Keratinocyte (primary cell): ENCODE measurements around the gene DLEC1. TPM values are rescaled to one million over a fixed set of nuclear protein-coding genes. Genes with fewer than 3 reads are reported as not detected.

Source experiments
- DNase-seq: peaks from one replicate; pipeline ENCODE4 v3.0.0-alpha.2; 2011; ENCODE audit warnings: low read depth, missing footprints, low spot score
- FAIRE-seq: peaks from 2 replicates; lab custom pipeline; 2011; peaks lifted over from hg19 to GRCh38; lab: Jason Lieb, UNC
- H2AFZ ChIP-seq: 2 replicates; pipeline ENCODE4 v1.6.0; 2012; ENCODE audit warnings: low read length, control low read depth, inconsistent platforms; ENCODE audit not compliant: control insufficient read depth
- H3K27ac ChIP-seq: 2 replicates; pipeline ENCODE4 v1.5.1; 2011; ENCODE audit warnings: low read length; ENCODE audit not compliant: control insufficient read depth, insufficient read depth
- H3K27me3 ChIP-seq: 3 replicates; pipeline ENCODE4 v1.6.0; 2011; ENCODE audit warnings: low read length; ENCODE audit not compliant: control insufficient read depth, insufficient read depth; ENCODE audit errors: extremely low read depth
- H3K36me3 ChIP-seq, 2 experiments: 2 replicates in 1 of 2; 3 replicates in 1 of 2; pipeline ENCODE4 v1.5.1; 2011; ENCODE audit warnings: low read length in 2 of 2, mild to moderate bottlenecking in 1 of 2; ENCODE audit not compliant: control insufficient read depth in 2 of 2, insufficient read depth in 2 of 2; ENCODE audit errors: extremely low read depth in 1 of 2
- H3K4me1 ChIP-seq: 3 replicates; pipeline ENCODE4 v1.5.1; 2011; ENCODE audit warnings: low read length; ENCODE audit not compliant: control insufficient read depth, insufficient read depth; ENCODE audit errors: extremely low read depth
- H3K4me2 ChIP-seq: 3 replicates; pipeline ENCODE4 v1.6.0; 2011; ENCODE audit warnings: low read depth, low read length; ENCODE audit not compliant: control insufficient read depth, insufficient read depth; ENCODE audit errors: extremely low read depth
- H3K4me3 ChIP-seq, 3 experiments: fragments of 200-600 bp in 1 of 3; sonication (generic) in 1 of 3; 2 replicates in 2 of 3; 3 replicates in 1 of 3; pipeline ENCODE4 v1.5.1; 2011 to 2016; ENCODE audit warnings: low read length in 3 of 3, mild to moderate bottlenecking in 3 of 3, control low read depth in 2 of 3, inconsistent platforms in 1 of 3, low read depth in 1 of 3, mixed read lengths in 1 of 3, mixed run types in 1 of 3, moderate library complexity in 1 of 3; ENCODE audit not compliant: control insufficient read depth in 2 of 3, insufficient read depth in 2 of 3; ENCODE audit errors: extremely low read depth in 1 of 3
- H3K79me2 ChIP-seq: 2 replicates; pipeline ENCODE4 v1.6.0; 2012; ENCODE audit warnings: low read length; ENCODE audit not compliant: control insufficient read depth, insufficient read depth
- H3K9ac ChIP-seq: 3 replicates; pipeline ENCODE4 v1.6.0; 2011; ENCODE audit warnings: low read length; ENCODE audit not compliant: control insufficient read depth, insufficient read depth; ENCODE audit errors: extremely low read depth
- H3K9me1 ChIP-seq: 3 replicates; pipeline ENCODE4 v1.6.0; 2011; ENCODE audit warnings: low read length; ENCODE audit not compliant: control insufficient read depth, insufficient read depth; ENCODE audit errors: extremely low read depth
- H3K9me3 ChIP-seq: 2 replicates; pipeline ENCODE4 v1.5.1; 2012; ENCODE audit warnings: low read depth, low read length; ENCODE audit not compliant: control insufficient read depth
- H4K20me1 ChIP-seq: 3 replicates; pipeline ENCODE4 v1.6.0; 2011; ENCODE audit warnings: low read length; ENCODE audit not compliant: control insufficient read depth, insufficient read depth; ENCODE audit errors: extremely low read depth
- CTCF ChIP-seq, 3 experiments: IDR thresholded peaks in 1 of 3; conservative IDR thresholded peaks in 1 of 3; optimal IDR thresholded peaks in 1 of 3; 2 replicates in 2 of 3; 3 replicates in 1 of 3; pipeline versions ENCODE3 to v1.5.1; 2011; ENCODE audit warnings: low read length in 3 of 3, mild to moderate bottlenecking in 3 of 3, moderate library complexity in 2 of 3, control low read depth in 1 of 3, inconsistent platforms in 1 of 3; ENCODE audit not compliant: insufficient read depth in 2 of 3; ENCODE audit errors: extremely low read depth in 1 of 3
- EZH2 ChIP-seq: IDR thresholded peaks from one replicate; pipeline ENCODE4 v1.6.1; 2012; ENCODE audit warnings: inconsistent platforms, mild to moderate bottlenecking, low read length, moderate library complexity
- dilution Hi-C: fragments of 300-500 bp; cut with MboI; formaldehyde crosslinking; loops from one replicate; pipeline ENCODE4 v1.7.0; 2020; ENCODE audit warnings: low sequenced_read_pairs; ENCODE audit not compliant: extremely low pct_ligation_motif_present
- polyA plus RNA-seq, 5 experiments: library from polyadenylated mRNA; depleted of rRNA in 3 of 5; stranded (reverse) in 3 of 5; stranded (forward) in 1 of 5; unstranded in 1 of 5; fragments of >200 nt; gene quantifications; 1 replicate in 1 of 5; 2 replicates in 3 of 5; 3 replicates in 1 of 5; pipeline versions ENCODE4 v1.2.1 to v1.2.3, GENCODE V29; 2011 to 2012; ENCODE audit warnings: missing spikeins in 2 of 5, low read depth in 1 of 5, low replicate concordance in 1 of 5

Gene DLEC1
- polyA plus RNA-seq, 1 donor (not counting 4 experiments of a cell fraction or from before 2014, with no cell fraction given): not detected

GRCh38 chr3:38142959-38143358 is 104.0 kb downstream of the DLEC1 start:
- Histone ChIP-seq H2AFZ (no peak overlapping the region), H3K79me2 (peaks cover 24% of the 10 kb centered on the region), H3K4me1 (peaks cover 34% of the 10 kb centered on the region), H3K4me3 (no peak overlapping the region), H3K9ac (no peak overlapping the region), H3K9me3 (no peaks in the 10 kb centered on the region), H3K36me3 (peaks cover 11 to 20% of the 10 kb centered on the region in 2 experiments), H3K27me3 (no peaks in the 10 kb centered on the region), H4K20me1 (no peaks in the 10 kb centered on the region), H3K4me2 (no peak overlapping the region), H3K27ac (no peak overlapping the region), H3K9me1 (no peaks in the 10 kb centered on the region)
- DNase-seq (no peak), FAIRE-seq (no peak)
- TF ChIP-seq EZH2 (no peak), CTCF (optimal IDR thresholded peaks at IDR 0.05 in 1 of 3, IDR thresholded peaks at IDR 0.05 in 1 of 3, conservative IDR thresholded peaks at IDR 0.05 in 1 of 3; ENCODE audit: extremely low read depth in 1 of 3, insufficient read depth in 2 of 3, low read length in 3 of 3) (no peak)
- dilution Hi-C loops: no loop called here

- dilution Hi-C loops: no loop called here
- no peak overlapping the region for H3K9ac ChIP-seq
Observed at GRCh38 chr3:38143511-38143910, 104.5 kb downstream of the DLEC1 start.

More at GRCh38 chr3:38143511-38143910, 104.5 kb downstream of the DLEC1 start:
- H3K9me1 ChIP-seq: no peaks in the 10 kb centered on the region
- H3K27ac ChIP-seq: no peak overlapping the region
- no peak for TF ChIP-seq CTCF (optimal IDR thresholded peaks at IDR 0.05 in 1 of 3, IDR thresholded peaks at IDR 0.05 in 1 of 3, conservative IDR thresholded peaks at IDR 0.05 in 1 of 3; ENCODE audit: extremely low read depth in 1 of 3, insufficient read depth in 2 of 3, low read length in 3 of 3)
- H3K4me1 ChIP-seq: peaks cover 29% of the 10 kb centered on the region
- FAIRE-seq (no peak), DNase-seq (no peak)
- H3K36me3 ChIP-seq: peaks cover 11 to 20% of the 10 kb centered on the region in 2 experiments
- no peak overlapping the region for H3K4me2 ChIP-seq
- H3K4me3 ChIP-seq: no peak overlapping the region
- no peaks in the 10 kb centered on the region for H3K9me3 ChIP-seq
- no peak overlapping the region for H2AFZ ChIP-seq
- peaks cover 22% of the 10 kb centered on the region for H3K79me2 ChIP-seq
- H3K27me3 ChIP-seq: no peaks in the 10 kb centered on the region
- H4K20me1 ChIP-seq: no peaks in the 10 kb centered on the region
